B cell (primary cell): ENCODE results near the gene REEP5. TPM values are rescaled to one million over a fixed set of nuclear protein-coding genes. Genes with fewer than 3 reads are reported as not detected.

Source experiments
- ATAC-seq: fragments of 200-7000 bp; cut with Tn5 transposase; one replicate; pipeline ENCODE4 v1.10.0; 2021; ENCODE audit warnings: low read depth, mild to moderate bottlenecking, moderate number of reproducible peaks, moderate library complexity
- CTCF ChIA-PET: fragments of 350-600 bp; sonication (Branson Sonifier 250); formaldehyde crosslinking; loops from one replicate; lab custom pipeline; 2021; ENCODE audit warnings: antibody characterized with exemption, inconsistent platforms; lab: Charles Lee
- POLR2A ChIA-PET: fragments of 350-600 bp; sonication (Branson Sonifier 250); formaldehyde crosslinking; loops from one replicate; lab custom pipeline; 2021; ENCODE audit warnings: antibody characterized with exemption; lab: Charles Lee
- DNase-seq: peaks from one replicate; pipeline ENCODE4 v3.0.0; 2013
- H2AFZ ChIP-seq: 2 replicates; pipeline ENCODE4 v1.6.1; 2012; ENCODE audit warnings: mild to moderate bottlenecking, low read depth, low read length; ENCODE audit not compliant: insufficient read depth, poor library complexity, severe bottlenecking
- H3K27ac ChIP-seq, 2 donors: 1 replicate in 1 of 2; 2 replicates in 1 of 2; pipeline ENCODE4 v1.5.1; 2012 to 2013; ENCODE audit warnings: low read length in 2 of 2, mild to moderate bottlenecking in 2 of 2, moderate library complexity in 1 of 2
- H3K27me3 ChIP-seq, 4 experiments: fragments of 200-600 bp in 1 of 4; sonication (generic) in 1 of 4; replicated peaks in 1 of 4; 1 replicate in 2 of 4; 2 replicates in 2 of 4; pipeline versions ENCODE4 v1.6.1 to v1.7.0; 2013 to 2016; ENCODE audit warnings: low read length in 3 of 4, mild to moderate bottlenecking in 2 of 4, mixed read lengths in 1 of 4, moderate library complexity in 1 of 4; ENCODE audit not compliant: insufficient read depth in 4 of 4, control insufficient read depth in 3 of 4; ENCODE audit errors: control extremely low read depth in 1 of 4
- H3K36me3 ChIP-seq, 2 experiments: replicated peaks in 1 of 2; 1 replicate in 1 of 2; 2 replicates in 1 of 2; pipeline versions ENCODE4 v1.6.1 to v1.7.1; 2013; ENCODE audit warnings: low read length in 1 of 2; ENCODE audit not compliant: insufficient read depth in 2 of 2, control insufficient read depth in 1 of 2; ENCODE audit errors: control extremely low read depth in 1 of 2, extremely low read depth in 1 of 2
- H3K4me1 ChIP-seq, 2 donors: fragments of 200-600 bp in 1 of 2; sonication (generic) in 1 of 2; 1 replicate in 1 of 2; 2 replicates in 1 of 2; pipeline versions ENCODE4 v1.5.1 to v1.6.1; 2013 to 2017; ENCODE audit warnings: low read length in 2 of 2; ENCODE audit not compliant: control insufficient read depth in 2 of 2, insufficient read depth in 2 of 2
- H3K4me2 ChIP-seq: replicated peaks from 2 replicates; pipeline ENCODE3; 2012; ENCODE audit warnings: mild to moderate bottlenecking, low read depth, low read length; ENCODE audit not compliant: poor library complexity, severe bottlenecking
- H3K4me3 ChIP-seq, 5 experiments: fragments of 200-600 bp in 1 of 5; sonication (generic) in 1 of 5; 1 replicate in 3 of 5; 2 replicates in 2 of 5; pipeline versions ENCODE4 v1.5.1 to v1.7.0; 2011 to 2016; ENCODE audit warnings: low read length in 4 of 5, mild to moderate bottlenecking in 4 of 5, low read depth in 2 of 5, control low read depth in 1 of 5, moderate library complexity in 1 of 5; ENCODE audit not compliant: insufficient read depth in 1 of 5; ENCODE audit errors: control extremely low read depth in 1 of 5, extremely low read depth in 1 of 5
- H3K79me2 ChIP-seq: fragments of 200-600 bp; sonication (generic); one replicate; pipeline ENCODE4 v1.6.0; 2016; ENCODE audit warnings: low read length; ENCODE audit not compliant: control insufficient read depth, insufficient read depth
- H3K9ac ChIP-seq: fragments of 200-600 bp; sonication (generic); 2 replicates; pipeline ENCODE4 v1.6.1; 2017; ENCODE audit warnings: mild to moderate bottlenecking, low read length, moderate library complexity
- H3K9me3 ChIP-seq, 3 donors: one replicate each; pipeline versions ENCODE4 v1.6.1 to v1.7.1; 2013; ENCODE audit warnings: low read length in 2 of 3; ENCODE audit not compliant: control insufficient read depth in 2 of 3, insufficient read depth in 1 of 3; ENCODE audit errors: control extremely low read depth in 1 of 3
- H4K20me1 ChIP-seq: 2 replicates; pipeline ENCODE4 v1.6.0; 2012; ENCODE audit warnings: mild to moderate bottlenecking, low read length; ENCODE audit not compliant: insufficient read depth, control insufficient read depth, poor library complexity, severe bottlenecking
- H3K27ac Mint-ChIP-seq: one replicate; pipeline ENCODE4 v1.8.0; 2021; ENCODE audit warnings: mixed read lengths
- H3K27me3 Mint-ChIP-seq: one replicate; pipeline ENCODE4 v1.8.0; 2021; ENCODE audit warnings: mixed read lengths
- H3K4me1 Mint-ChIP-seq: one replicate; pipeline ENCODE4 v1.8.0; 2021; ENCODE audit warnings: mixed read lengths
- H3K4me3 Mint-ChIP-seq: one replicate; pipeline ENCODE4 v1.8.0; 2021; ENCODE audit warnings: mixed read lengths
- H3K9me3 Mint-ChIP-seq: one replicate; pipeline ENCODE4 v1.8.0; 2022; ENCODE audit warnings: mixed read lengths; ENCODE audit not compliant: insufficient read depth
- CTCF ChIP-seq: fragments of 200-600 bp; IDR thresholded peaks from one replicate; pipeline ENCODE4 v1.8.0; 2022; ENCODE audit warnings: antibody characterized with exemption, mild to moderate bottlenecking
- EZH2 ChIP-seq: IDR thresholded peaks from 2 replicates; pipeline ENCODE4 v1.6.1; 2012; ENCODE audit warnings: borderline replicate concordance, low read depth, mild to moderate bottlenecking, moderate library complexity, low read length; ENCODE audit not compliant: insufficient read depth, poor library complexity, severe bottlenecking
- WGBS: methylation state at CpG from one replicate; pipeline ENCODE4 v1.1.5; 2013; ENCODE audit warnings: missing lambda C conversion rate; ENCODE audit not compliant: insufficient coverage; 5-methylcytosine and 5-hydroxymethylcytosine counted together
- intact Hi-C: fragments of 100-400 bp; cut with micrococcal nuclease; formaldehyde crosslinking; loops from one replicate; pipeline ENCODE4 v1.10.0; 2022
- polyA plus RNA-seq: library from polyadenylated mRNA; depleted of rRNA; stranded (reverse); fragments of >200 nt; gene quantifications from 2 replicates; pipeline ENCODE4 v1.2.3, GENCODE V29; 2012
- total RNA-seq, 2 donors: library from RNA; stranded (reverse); fragments of 120-200 nt in 1 of 2; gene quantifications; 1 replicate in 1 of 2; 2 replicates in 1 of 2; pipeline versions ENCODE4 v1.2.3 to v1.2.4, GENCODE V29; 2013 to 2022

The REEP5 gene
- total and polyA plus RNA-seq, 2 donors (not counting 1 experiment from before 2014, with no cell fraction given): 39.2 to 55.9 TPM

GRCh38 chr5:112948458-112948857, 26.4 kb upstream of the REEP5 start:
- Histone ChIP-seq H3K27me3 (no peaks in the 10 kb centered on the region), H3K79me2 (no peaks in the 10 kb centered on the region), H2AFZ (no peak overlapping the region), H4K20me1 (no peaks in the 10 kb centered on the region), H3K9ac (no peak overlapping the region), H3K27ac (no peak overlapping the region), H3K4me1 (no peaks in the 10 kb centered on the region), H3K4me2 (no peak overlapping the region), H3K4me3 (no peak overlapping the region), H3K36me3 (no peaks in the 10 kb centered on the region), H3K9me3 (no peaks in the 10 kb centered on the region)
- DNase-seq (no peak), ATAC-seq (no peak)
- CTCF ChIA-PET: no interaction called here
- WGBS: no CpG with 5 or more reads among the region's 1 CpG
- no peak overlapping the region for H3K27ac Mint-ChIP-seq
- H3K27me3 Mint-ChIP-seq: peaks cover 3% of the 10 kb centered on the region
- H3K4me3 Mint-ChIP-seq: no peak overlapping the region
- no peak for TF ChIP-seq EZH2
- TF ChIP-seq CTCF: no peak
- no peaks in the 10 kb centered on the region for H3K4me1 Mint-ChIP-seq
- POLR2A ChIA-PET: no interaction called here
- intact Hi-C loops: no loop called here
- H3K9me3 Mint-ChIP-seq: no peaks in the 10 kb centered on the region

GRCh38 chr5:112940670-112941069, 18.6 kb upstream of the REEP5 start:
- TF ChIP-seq EZH2 (no peak), CTCF (no peak)
- Histone ChIP-seq H3K79me2 (no peaks in the 10 kb centered on the region), H3K27me3 (peaks cover 0 to 3% (median 0%) of the 10 kb centered on the region in 4 experiments), H3K9ac (no peak overlapping the region), H3K4me3 (no peak overlapping the region), H4K20me1 (no peaks in the 10 kb centered on the region), H2AFZ (no peak overlapping the region), H3K4me1 (no peaks in the 10 kb centered on the region), H3K9me3 (no peaks in the 10 kb centered on the region), H3K36me3 (no peaks in the 10 kb centered on the region), H3K4me2 (no peak overlapping the region), H3K27ac (no peak overlapping the region)
- no peaks in the 10 kb centered on the region for H3K27me3 Mint-ChIP-seq
- ATAC-seq: no peak
- intact Hi-C loops: no loop called here
- H3K4me3 Mint-ChIP-seq: no peak overlapping the region
- H3K4me1 Mint-ChIP-seq: no peaks in the 10 kb centered on the region
- ChIA-PET POLR2A (no interaction called here), CTCF (interaction anchor here (1.5 kb wide), 1 partner anchor 9 kb away, joined by 3 read pairs; no protein-coding TSS in a partner anchor)
- no peak for DNase-seq
- no peaks in the 10 kb centered on the region for H3K9me3 Mint-ChIP-seq
- no peak overlapping the region for H3K27ac Mint-ChIP-seq
- WGBS: no CpG with 5 or more reads among the region's 2 CpGs
